B cell (primary cell): Measurements from ENCODE around the gene DGKZ. TPM values are rescaled to one million over a fixed set of nuclear protein-coding genes. Genes with fewer than 3 reads are reported as not detected.

Experiments used
- ATAC-seq: fragments of 200-7000 bp; cut with Tn5 transposase; one replicate; pipeline ENCODE4 v1.10.0; 2021; ENCODE audit warnings: low read depth, mild to moderate bottlenecking, moderate number of reproducible peaks, moderate library complexity
- CTCF ChIA-PET: fragments of 350-600 bp; sonication (Branson Sonifier 250); formaldehyde crosslinking; loops from one replicate; lab custom pipeline; 2021; ENCODE audit warnings: antibody characterized with exemption, inconsistent platforms; lab: Charles Lee
- POLR2A ChIA-PET: fragments of 350-600 bp; sonication (Branson Sonifier 250); formaldehyde crosslinking; loops from one replicate; lab custom pipeline; 2021; ENCODE audit warnings: antibody characterized with exemption; lab: Charles Lee
- DNase-seq: peaks from one replicate; pipeline ENCODE4 v3.0.0; 2013
- H2AFZ ChIP-seq: 2 replicates; pipeline ENCODE4 v1.6.1; 2012; ENCODE audit warnings: mild to moderate bottlenecking, low read depth, low read length; ENCODE audit not compliant: insufficient read depth, poor library complexity, severe bottlenecking
- H3K27ac ChIP-seq, 2 donors: 1 replicate in 1 of 2; 2 replicates in 1 of 2; pipeline ENCODE4 v1.5.1; 2012 to 2013; ENCODE audit warnings: low read length in 2 of 2, mild to moderate bottlenecking in 2 of 2, moderate library complexity in 1 of 2
- H3K27me3 ChIP-seq, 4 experiments: fragments of 200-600 bp in 1 of 4; sonication (generic) in 1 of 4; replicated peaks in 1 of 4; 1 replicate in 2 of 4; 2 replicates in 2 of 4; pipeline versions ENCODE4 v1.6.1 to v1.7.0; 2013 to 2016; ENCODE audit warnings: low read length in 3 of 4, mild to moderate bottlenecking in 2 of 4, mixed read lengths in 1 of 4, moderate library complexity in 1 of 4; ENCODE audit not compliant: insufficient read depth in 4 of 4, control insufficient read depth in 3 of 4; ENCODE audit errors: control extremely low read depth in 1 of 4
- H3K36me3 ChIP-seq, 2 experiments: replicated peaks in 1 of 2; 1 replicate in 1 of 2; 2 replicates in 1 of 2; pipeline versions ENCODE4 v1.6.1 to v1.7.1; 2013; ENCODE audit warnings: low read length in 1 of 2; ENCODE audit not compliant: insufficient read depth in 2 of 2, control insufficient read depth in 1 of 2; ENCODE audit errors: control extremely low read depth in 1 of 2, extremely low read depth in 1 of 2
- H3K4me1 ChIP-seq, 2 donors: fragments of 200-600 bp in 1 of 2; sonication (generic) in 1 of 2; 1 replicate in 1 of 2; 2 replicates in 1 of 2; pipeline versions ENCODE4 v1.5.1 to v1.6.1; 2013 to 2017; ENCODE audit warnings: low read length in 2 of 2; ENCODE audit not compliant: control insufficient read depth in 2 of 2, insufficient read depth in 2 of 2
- H3K4me2 ChIP-seq: replicated peaks from 2 replicates; pipeline ENCODE3; 2012; ENCODE audit warnings: mild to moderate bottlenecking, low read depth, low read length; ENCODE audit not compliant: poor library complexity, severe bottlenecking
- H3K4me3 ChIP-seq, 5 experiments: fragments of 200-600 bp in 1 of 5; sonication (generic) in 1 of 5; 1 replicate in 3 of 5; 2 replicates in 2 of 5; pipeline versions ENCODE4 v1.5.1 to v1.7.0; 2011 to 2016; ENCODE audit warnings: low read length in 4 of 5, mild to moderate bottlenecking in 4 of 5, low read depth in 2 of 5, control low read depth in 1 of 5, moderate library complexity in 1 of 5; ENCODE audit not compliant: insufficient read depth in 1 of 5; ENCODE audit errors: control extremely low read depth in 1 of 5, extremely low read depth in 1 of 5
- H3K79me2 ChIP-seq: fragments of 200-600 bp; sonication (generic); one replicate; pipeline ENCODE4 v1.6.0; 2016; ENCODE audit warnings: low read length; ENCODE audit not compliant: control insufficient read depth, insufficient read depth
- H3K9ac ChIP-seq: fragments of 200-600 bp; sonication (generic); 2 replicates; pipeline ENCODE4 v1.6.1; 2017; ENCODE audit warnings: mild to moderate bottlenecking, low read length, moderate library complexity
- H3K9me3 ChIP-seq, 3 donors: one replicate each; pipeline versions ENCODE4 v1.6.1 to v1.7.1; 2013; ENCODE audit warnings: low read length in 2 of 3; ENCODE audit not compliant: control insufficient read depth in 2 of 3, insufficient read depth in 1 of 3; ENCODE audit errors: control extremely low read depth in 1 of 3
- H4K20me1 ChIP-seq: 2 replicates; pipeline ENCODE4 v1.6.0; 2012; ENCODE audit warnings: mild to moderate bottlenecking, low read length; ENCODE audit not compliant: insufficient read depth, control insufficient read depth, poor library complexity, severe bottlenecking
- H3K27ac Mint-ChIP-seq: one replicate; pipeline ENCODE4 v1.8.0; 2021; ENCODE audit warnings: mixed read lengths
- H3K27me3 Mint-ChIP-seq: one replicate; pipeline ENCODE4 v1.8.0; 2021; ENCODE audit warnings: mixed read lengths
- H3K4me1 Mint-ChIP-seq: one replicate; pipeline ENCODE4 v1.8.0; 2021; ENCODE audit warnings: mixed read lengths
- H3K4me3 Mint-ChIP-seq: one replicate; pipeline ENCODE4 v1.8.0; 2021; ENCODE audit warnings: mixed read lengths
- H3K9me3 Mint-ChIP-seq: one replicate; pipeline ENCODE4 v1.8.0; 2022; ENCODE audit warnings: mixed read lengths; ENCODE audit not compliant: insufficient read depth
- CTCF ChIP-seq: fragments of 200-600 bp; IDR thresholded peaks from one replicate; pipeline ENCODE4 v1.8.0; 2022; ENCODE audit warnings: antibody characterized with exemption, mild to moderate bottlenecking
- EZH2 ChIP-seq: IDR thresholded peaks from 2 replicates; pipeline ENCODE4 v1.6.1; 2012; ENCODE audit warnings: borderline replicate concordance, low read depth, mild to moderate bottlenecking, moderate library complexity, low read length; ENCODE audit not compliant: insufficient read depth, poor library complexity, severe bottlenecking
- WGBS: methylation state at CpG from one replicate; pipeline ENCODE4 v1.1.5; 2013; ENCODE audit warnings: missing lambda C conversion rate; ENCODE audit not compliant: insufficient coverage; 5-methylcytosine and 5-hydroxymethylcytosine counted together
- intact Hi-C: fragments of 100-400 bp; cut with micrococcal nuclease; formaldehyde crosslinking; loops from one replicate; pipeline ENCODE4 v1.10.0; 2022
- polyA plus RNA-seq: library from polyadenylated mRNA; depleted of rRNA; stranded (reverse); fragments of >200 nt; gene quantifications from 2 replicates; pipeline ENCODE4 v1.2.3, GENCODE V29; 2012
- total RNA-seq, 2 donors: library from RNA; stranded (reverse); fragments of 120-200 nt in 1 of 2; gene quantifications; 1 replicate in 1 of 2; 2 replicates in 1 of 2; pipeline versions ENCODE4 v1.2.3 to v1.2.4, GENCODE V29; 2013 to 2022

The DGKZ gene
- total and polyA plus RNA-seq, 2 donors (not counting 1 experiment from before 2014, with no cell fraction given), result 56.6 to 79.5 TPM

GRCh38 chr11:46321757-46322156 is 25.5 kb upstream of the DGKZ start:
- Histone ChIP-seq H2AFZ (no peak overlapping the region), H3K4me1 (peaks cover 15 to 16% of the 10 kb centered on the region in 2 donors), H3K4me3 (no peak overlapping the region), H3K36me3 (no peaks in the 10 kb centered on the region), H3K27me3 (peaks cover 0 to 3% (median 0%) of the 10 kb centered on the region in 4 experiments), H3K9ac (no peak overlapping the region), H3K9me3 (peaks cover 0 to 2% (median 0%) of the 10 kb centered on the region in 3 donors), H4K20me1 (no peaks in the 10 kb centered on the region), H3K4me2 (no peak overlapping the region), H3K79me2 (no peaks in the 10 kb centered on the region), H3K27ac (no peak overlapping the region)
- Mint-ChIP-seq H3K4me1 (peaks cover 15% of the 10 kb centered on the region), H3K9me3 (no peaks in the 10 kb centered on the region), H3K4me3 (no peak overlapping the region), H3K27ac (no peak overlapping the region), H3K27me3 (peaks cover 19% of the 10 kb centered on the region)
- CTCF ChIA-PET, result interaction anchor here (0.7 kb wide), 1 partner anchor 19 kb away, joined by 3 read pairs; no protein-coding TSS in a partner anchor
- WGBS, result 86% methylated on average over 2 of the region's 2 CpGs
- DNase-seq (no peak), ATAC-seq (no peak)
- POLR2A ChIA-PET, result no interaction called here
- intact Hi-C loops, result no loop called here
- no peak for TF ChIP-seq CTCF
- TF ChIP-seq EZH2, result no peak

DNA sequence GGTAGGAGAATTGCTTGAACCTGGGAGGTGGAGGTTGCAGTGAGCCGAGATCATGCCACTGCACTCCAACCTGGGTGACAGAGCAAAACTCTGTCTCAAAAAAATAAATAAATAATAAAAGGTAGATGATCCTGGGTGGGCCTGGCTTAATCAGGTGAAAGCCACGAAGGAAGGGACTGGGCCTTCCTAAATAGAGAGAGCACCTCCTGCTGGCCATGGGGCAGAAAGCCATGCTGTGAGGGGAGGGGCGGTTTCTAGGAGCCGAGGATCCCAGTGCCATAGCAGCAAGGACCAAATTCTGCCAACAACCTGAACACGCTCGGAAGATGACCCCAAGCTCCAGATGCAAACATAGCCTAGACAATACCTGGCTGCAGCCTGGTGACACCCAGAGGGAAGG is 24.5 kb upstream of the DGKZ start:
- H3K9me3 Mint-ChIP-seq, result no peaks in the 10 kb centered on the region
- no peak overlapping the region for H3K4me2 ChIP-seq
- DNase-seq (no peak), ATAC-seq (no peak)
- CTCF ChIA-PET, result interaction anchor here (1.4 to 1.5 kb wide), 2 partner anchors 9 to 13 kb away, joined by 3 to 6 read pairs; no protein-coding TSS in a partner anchor
- TF ChIP-seq CTCF, result no peak
- TF ChIP-seq EZH2, result no peak
- H3K4me1 ChIP-seq, result peaks cover 15 to 16% of the 10 kb centered on the region in 2 donors
- POLR2A ChIA-PET, result no interaction called here
- no peaks in the 10 kb centered on the region for H4K20me1 ChIP-seq
- 95% methylated on average over 3 of the region's 6 CpGs for WGBS
- intact Hi-C loops, result no loop called here
- peaks cover 0 to 3% (median 0%) of the 10 kb centered on the region in 4 experiments for H3K27me3 ChIP-seq
- no peak overlapping the region for H3K27ac ChIP-seq
- H3K9ac ChIP-seq, result no peak overlapping the region
- H3K27ac Mint-ChIP-seq, result no peak overlapping the region
- peaks cover 0 to 2% (median 0%) of the 10 kb centered on the region in 3 donors for H3K9me3 ChIP-seq
- no peak overlapping the region for H3K4me3 Mint-ChIP-seq
- H3K27me3 Mint-ChIP-seq, result peaks cover 25% of the 10 kb centered on the region
- peaks cover 15% of the 10 kb centered on the region for H3K4me1 Mint-ChIP-seq
- no peak overlapping the region for H3K4me3 ChIP-seq
- H3K79me2 ChIP-seq, result no peaks in the 10 kb centered on the region
- H2AFZ ChIP-seq, result no peak overlapping the region
- H3K36me3 ChIP-seq, result no peaks in the 10 kb centered on the region
